IMR-90 (cell line): ENCODE measurements around the gene TBX15.

Source experiments
- CEBPB ChIP-seq: IDR thresholded peaks from 2 replicates; pipeline ENCODE4 v1.6.1; 2012; ENCODE audit warnings: low read depth, low read length, improper control_type of control experiment
- POLR2A ChIP-seq: IDR thresholded peaks from 2 replicates; pipeline ENCODE4 v1.6.1; 2012; ENCODE audit warnings: mild to moderate bottlenecking, low read depth, low read length
- RAD21 ChIP-seq: IDR thresholded peaks from 2 replicates; pipeline ENCODE4 v1.6.1; 2012; ENCODE audit warnings: low read length, improper control_type of control experiment
- RFX5 ChIP-seq: IDR thresholded peaks from 2 replicates; pipeline ENCODE4 v1.8.0; 2012; ENCODE audit warnings: low read depth, mild to moderate bottlenecking, low read length, moderate library complexity
- SMC3 ChIP-seq: fragments of 150-350 bp; IDR thresholded peaks from 2 replicates; pipeline ENCODE4 v1.6.1; 2016; ENCODE audit warnings: low read depth, mild to moderate bottlenecking, antibody characterized with exemption, low read length, moderate library complexity
- TF ChIP-seq, protein P1 (sequence below): conservative IDR thresholded peaks from 2 replicates; pipeline ENCODE4 v1.5.1; 2012; ENCODE audit warnings: mild to moderate bottlenecking, low read depth, low read length, improper control_type of control experiment
- TF ChIP-seq, protein P2 (sequence below): fragments of 150-350 bp; IDR thresholded peaks from 2 replicates; pipeline ENCODE4 v1.6.1; 2016; ENCODE audit warnings: low read depth, mild to moderate bottlenecking, low read length, moderate library complexity, borderline replicate concordance
- TF ChIP-seq, protein P3 (sequence below): fragments of 150-350 bp; IDR thresholded peaks from 2 replicates; pipeline ENCODE4 v1.6.1; 2017; ENCODE audit warnings: mild to moderate bottlenecking, antibody characterized with exemption, low read length, low read depth

DNA sequence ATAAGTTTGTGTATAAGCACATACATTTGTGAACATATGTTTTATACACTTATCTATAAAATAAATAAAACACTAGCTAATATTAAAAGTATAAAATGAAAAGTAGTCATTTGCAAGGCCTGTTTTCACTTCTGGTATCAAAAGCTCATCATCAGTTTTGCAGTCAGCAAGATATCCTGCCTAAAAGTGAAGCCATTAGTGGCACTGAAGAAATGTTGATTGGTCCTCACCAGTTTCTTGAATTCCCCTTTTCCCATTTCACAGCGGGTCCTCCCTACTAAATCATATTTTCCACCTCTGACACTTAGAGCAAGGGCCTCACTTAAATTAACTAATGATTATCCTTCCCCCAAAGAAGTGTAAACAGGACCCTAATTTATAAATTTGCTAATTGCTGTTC lies 6.7 kb downstream of the TBX15 start:
- TF ChIP-seq, protein P1, sequence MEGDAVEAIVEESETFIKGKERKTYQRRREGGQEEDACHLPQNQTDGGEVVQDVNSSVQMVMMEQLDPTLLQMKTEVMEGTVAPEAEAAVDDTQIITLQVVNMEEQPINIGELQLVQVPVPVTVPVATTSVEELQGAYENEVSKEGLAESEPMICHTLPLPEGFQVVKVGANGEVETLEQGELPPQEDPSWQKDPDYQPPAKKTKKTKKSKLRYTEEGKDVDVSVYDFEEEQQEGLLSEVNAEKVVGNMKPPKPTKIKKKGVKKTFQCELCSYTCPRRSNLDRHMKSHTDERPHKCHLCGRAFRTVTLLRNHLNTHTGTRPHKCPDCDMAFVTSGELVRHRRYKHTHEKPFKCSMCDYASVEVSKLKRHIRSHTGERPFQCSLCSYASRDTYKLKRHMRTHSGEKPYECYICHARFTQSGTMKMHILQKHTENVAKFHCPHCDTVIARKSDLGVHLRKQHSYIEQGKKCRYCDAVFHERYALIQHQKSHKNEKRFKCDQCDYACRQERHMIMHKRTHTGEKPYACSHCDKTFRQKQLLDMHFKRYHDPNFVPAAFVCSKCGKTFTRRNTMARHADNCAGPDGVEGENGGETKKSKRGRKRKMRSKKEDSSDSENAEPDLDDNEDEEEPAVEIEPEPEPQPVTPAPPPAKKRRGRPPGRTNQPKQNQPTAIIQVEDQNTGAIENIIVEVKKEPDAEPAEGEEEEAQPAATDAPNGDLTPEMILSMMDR = no peak
- no peak for TF ChIP-seq SMC3
- TF ChIP-seq RAD21 = no peak
- no peak for TF ChIP-seq RFX5
- TF ChIP-seq, protein P2, sequence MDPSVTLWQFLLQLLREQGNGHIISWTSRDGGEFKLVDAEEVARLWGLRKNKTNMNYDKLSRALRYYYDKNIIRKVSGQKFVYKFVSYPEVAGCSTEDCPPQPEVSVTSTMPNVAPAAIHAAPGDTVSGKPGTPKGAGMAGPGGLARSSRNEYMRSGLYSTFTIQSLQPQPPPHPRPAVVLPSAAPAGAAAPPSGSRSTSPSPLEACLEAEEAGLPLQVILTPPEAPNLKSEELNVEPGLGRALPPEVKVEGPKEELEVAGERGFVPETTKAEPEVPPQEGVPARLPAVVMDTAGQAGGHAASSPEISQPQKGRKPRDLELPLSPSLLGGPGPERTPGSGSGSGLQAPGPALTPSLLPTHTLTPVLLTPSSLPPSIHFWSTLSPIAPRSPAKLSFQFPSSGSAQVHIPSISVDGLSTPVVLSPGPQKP = no peak
- TF ChIP-seq, protein P3, sequence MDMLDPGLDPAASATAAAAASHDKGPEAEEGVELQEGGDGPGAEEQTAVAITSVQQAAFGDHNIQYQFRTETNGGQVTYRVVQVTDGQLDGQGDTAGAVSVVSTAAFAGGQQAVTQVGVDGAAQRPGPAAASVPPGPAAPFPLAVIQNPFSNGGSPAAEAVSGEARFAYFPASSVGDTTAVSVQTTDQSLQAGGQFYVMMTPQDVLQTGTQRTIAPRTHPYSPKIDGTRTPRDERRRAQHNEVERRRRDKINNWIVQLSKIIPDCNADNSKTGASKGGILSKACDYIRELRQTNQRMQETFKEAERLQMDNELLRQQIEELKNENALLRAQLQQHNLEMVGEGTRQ = no peak
- TF ChIP-seq POLR2A = no peak
- TF ChIP-seq CEBPB = no peak
